PFSK-1 (cell line): ENCODE data around the gene CCT3.

Source experiments
- FOXP2 ChIP-seq: optimal IDR thresholded peaks from 2 replicates; pipeline ENCODE3; 2011; ENCODE audit warnings: borderline replicate concordance, control low read depth, inconsistent platforms; ENCODE audit not compliant: insufficient read depth; ENCODE audit errors: extremely low read length, extremely low read depth
- POLR2AphosphoS5 ChIP-seq: IDR thresholded peaks from 2 replicates; pipeline ENCODE4 v1.6.1; 2012; ENCODE audit warnings: low read depth, mild to moderate bottlenecking, control low read depth, low read length, moderate library complexity
- REST ChIP-seq, 2 experiments: IDR thresholded peaks; 2 replicates each; pipeline versions ENCODE4 v1.6.1 to v1.8.0; 2011 to 2012; ENCODE audit warnings: low read depth in 2 of 2, low read length in 2 of 2, control low read depth in 1 of 2, inconsistent platforms in 1 of 2, mild to moderate bottlenecking in 1 of 2, moderate library complexity in 1 of 2; ENCODE audit not compliant: insufficient read depth in 1 of 2
- SIN3A ChIP-seq: IDR thresholded peaks from 2 replicates; pipeline ENCODE4 v1.6.1; 2012; ENCODE audit warnings: mild to moderate bottlenecking, low read length, moderate library complexity, borderline replicate concordance; ENCODE audit not compliant: insufficient read depth
- TAF1 ChIP-seq: IDR thresholded peaks from 2 replicates; pipeline ENCODE4 v1.6.1; 2012; ENCODE audit warnings: low read length, control low read depth, borderline replicate concordance; ENCODE audit not compliant: insufficient read depth

CCT3 gene

GRCh38 chr1:156373546-156373945 is 35.5 kb upstream of the CCT3 start:
- TF ChIP-seq FOXP2 (no peak), SIN3A (no peak), POLR2AphosphoS5 (no peak), TAF1 (no peak), REST (IDR thresholded peaks at IDR 0.05; ENCODE audit: insufficient read depth in 1 of 2, low read depth in 2 of 2, low read length in 2 of 2) (no peak)

GRCh38 chr1:156372876-156373275 is 34.8 kb upstream of the CCT3 start:
- TF ChIP-seq SIN3A (no peak), POLR2AphosphoS5 (no peak), TAF1 (no peak), REST (IDR thresholded peaks at IDR 0.05; ENCODE audit: insufficient read depth in 1 of 2, low read depth in 2 of 2, low read length in 2 of 2) (no peak), FOXP2 (no peak)

- TF ChIP-seq FOXP2 (no peak), TAF1 (no peak), REST (IDR thresholded peaks at IDR 0.05; ENCODE audit: insufficient read depth in 1 of 2, low read depth in 2 of 2, low read length in 2 of 2) (no peak), POLR2AphosphoS5 (no peak)
Measured at GRCh38 chr1:156372265-156372586, 34.1 kb upstream of the CCT3 start.

- no peak for TF ChIP-seq FOXP2
Measured at GRCh38 chr1:156371553-156372264, 33.6 kb upstream of the CCT3 start.

- no peak for TF ChIP-seq POLR2AphosphoS5
- no peak for TF ChIP-seq TAF1
- TF ChIP-seq FOXP2 = no peak
- no peak for TF ChIP-seq SIN3A
- no peak for TF ChIP-seq REST (IDR thresholded peaks at IDR 0.05; ENCODE audit: insufficient read depth in 1 of 2, low read depth in 2 of 2, low read length in 2 of 2)
Measured at GRCh38 chr1:156368889-156369684, 31.0 kb upstream of the CCT3 start, which contains the start of gene RHBG. RHBG (plus strand) TSS chr1:156369211; CDS start chr1:156369250, 39 bp downstream.
